SK-N-MC (cell line): ENCODE results near the gene TMEM14C.

Experiments
- EZH2 ChIP-seq: fragments of 200-600 bp; sonication (generic); IDR thresholded peaks from one replicate; pipeline ENCODE4 v1.6.1; 2017; ENCODE audit warnings: antibody characterized with exemption
- POLR2AphosphoS5 ChIP-seq: IDR thresholded peaks from 2 replicates; pipeline ENCODE4 v1.6.1; 2012; ENCODE audit warnings: mild to moderate bottlenecking, low read depth, low read length, borderline replicate concordance

GRCh38 chr6:10681795-10682194 is 41.1 kb upstream of the TMEM14C start:
- no peak for TF ChIP-seq POLR2AphosphoS5
- no peak for TF ChIP-seq EZH2
